ENCODE results near the gene DUSP22. TPM values are rescaled to one million over a fixed set of nuclear protein-coding genes. Genes with fewer than 3 reads are reported as not detected.

Gene DUSP22
- total RNA-seq, 2 donors from 2014 or later: 45.1 to 54.1 TPM

- Histone ChIP-seq H3K27me3 (no peaks in the 10 kb centered on the region), H3K36me3 (no peaks in the 10 kb centered on the region), H3K4me1 (no peaks in the 10 kb centered on the region), H3K27ac (no peak overlapping the region), H3K4me3 (no peak overlapping the region), H3K9me3 (no peaks in the 10 kb centered on the region)
- DNase-seq (ENCODE audit: low spot score): no peak
- TF ChIP-seq CTCF (IDR thresholded peaks at IDR 0.05): no peak
Measured at GRCh38 chr6:280775-281468, 11.4 kb upstream of the DUSP22 start.

GRCh38 chr6:281469-282103, 10.7 kb upstream of the DUSP22 start:
- no peak for TF ChIP-seq CTCF (IDR thresholded peaks at IDR 0.05)
- Histone ChIP-seq H3K4me3 (no peak overlapping the region), H3K27me3 (no peaks in the 10 kb centered on the region), H3K27ac (no peak overlapping the region), H3K36me3 (no peaks in the 10 kb centered on the region), H3K9me3 (no peaks in the 10 kb centered on the region), H3K4me1 (no peaks in the 10 kb centered on the region)
- no peak for DNase-seq (ENCODE audit: low spot score)

GRCh38 chr6:282177-282866, 10.0 kb upstream of the DUSP22 start:
- H3K4me3 ChIP-seq: no peak overlapping the region
- H3K4me1 ChIP-seq: no peaks in the 10 kb centered on the region
- DNase-seq (ENCODE audit: low spot score): no peak
- TF ChIP-seq CTCF (IDR thresholded peaks at IDR 0.05): no peak
- H3K27me3 ChIP-seq: no peaks in the 10 kb centered on the region
- no peaks in the 10 kb centered on the region for H3K9me3 ChIP-seq
- no peak overlapping the region for H3K27ac ChIP-seq
- H3K36me3 ChIP-seq: no peaks in the 10 kb centered on the region

- Histone ChIP-seq H3K27ac (no peak overlapping the region), H3K4me1 (no peaks in the 10 kb centered on the region), H3K27me3 (no peaks in the 10 kb centered on the region), H3K4me3 (no peak overlapping the region), H3K9me3 (no peaks in the 10 kb centered on the region), H3K36me3 (no peaks in the 10 kb centered on the region)
- TF ChIP-seq CTCF (IDR thresholded peaks at IDR 0.05): no peak
- no peak for DNase-seq (ENCODE audit: low spot score)
Measured at GRCh38 chr6:282867-283416, 9.3 kb upstream of the DUSP22 start.

GRCh38 chr6:284486-284885, 7.8 kb upstream of the DUSP22 start:
- no peak for TF ChIP-seq CTCF (IDR thresholded peaks at IDR 0.05)

More at GRCh38 chr6:284486-284885, 7.8 kb upstream of the DUSP22 start:
- H3K36me3 ChIP-seq: no peaks in the 10 kb centered on the region
- no peak for DNase-seq (ENCODE audit: low spot score)
- no peaks in the 10 kb centered on the region for H3K27me3 ChIP-seq
- H3K4me3 ChIP-seq: no peak overlapping the region
- H3K4me1 ChIP-seq: no peaks in the 10 kb centered on the region
- H3K27ac ChIP-seq: no peak overlapping the region
- H3K9me3 ChIP-seq: no peaks in the 10 kb centered on the region
